GM23338 (cell line): Measurements from ENCODE around the gene ATOH8. TPM values are rescaled to one million over a fixed set of nuclear protein-coding genes. Genes with fewer than 3 reads are reported as not detected.

Experiments
- ATAC-seq: fragments of 200-7000 bp; cut with Tn5 transposase; 3 replicates; pipeline ENCODE4 v1.9.1; 2020
- DNase-seq: peaks from one replicate; pipeline ENCODE4 v3.0.0-alpha.2; 2015; ENCODE audit warnings: low spot score
- H2AFZ ChIP-seq: fragments of 200-600 bp; sonication (generic); 2 replicates; pipeline ENCODE4 v1.8.0; 2016; ENCODE audit warnings: antibody characterized with exemption, mild to moderate bottlenecking, moderate library complexity
- H3F3A ChIP-seq: fragments of 200-600 bp; sonication (generic); replicated peaks from 2 replicates; pipeline ENCODE4 v1.8.0; 2017; ENCODE audit warnings: antibody characterized with exemption, mixed run types, low read depth
- H3K27ac ChIP-seq: fragments of 200-600 bp; sonication (generic); 2 replicates; pipeline ENCODE4 v1.6.1; 2016; ENCODE audit warnings: low read depth
- H3K27me3 ChIP-seq: fragments of 200-600 bp; sonication (generic); 2 replicates; pipeline ENCODE4 v1.8.0; 2016; ENCODE audit warnings: mild to moderate bottlenecking, mixed run types, moderate library complexity; ENCODE audit not compliant: insufficient read depth
- H3K36me3 ChIP-seq: fragments of 200-600 bp; sonication (generic); 2 replicates; pipeline ENCODE4 v1.8.0; 2016; ENCODE audit warnings: mild to moderate bottlenecking; ENCODE audit not compliant: insufficient read depth
- H3K4me1 ChIP-seq: fragments of 200-600 bp; sonication (generic); 2 replicates; pipeline ENCODE4 v1.8.0; 2016; ENCODE audit warnings: mild to moderate bottlenecking, moderate library complexity; ENCODE audit not compliant: insufficient read depth
- H3K4me2 ChIP-seq: fragments of 200-600 bp; sonication (generic); 2 replicates; pipeline ENCODE4 v1.7.1; 2017; ENCODE audit warnings: mixed run types
- H3K4me3 ChIP-seq: fragments of 200-600 bp; sonication (generic); 2 replicates; pipeline ENCODE4 v1.6.1; 2016; ENCODE audit warnings: mixed run types
- H3K79me2 ChIP-seq: fragments of 200-600 bp; sonication (generic); replicated peaks from 2 replicates; pipeline ENCODE4 v1.8.0; 2017; ENCODE audit warnings: mild to moderate bottlenecking; ENCODE audit not compliant: insufficient read depth
- H3K9me2 ChIP-seq: fragments of 200-600 bp; sonication (generic); 2 replicates; pipeline ENCODE4 v1.8.0; 2017; ENCODE audit not compliant: insufficient read depth
- H4K20me1 ChIP-seq: fragments of 200-600 bp; sonication (generic); replicated peaks from 2 replicates; pipeline ENCODE4 v1.8.0; 2017; ENCODE audit warnings: mild to moderate bottlenecking; ENCODE audit not compliant: insufficient read depth
- H3K27ac Mint-ChIP-seq: 2 replicates; pipeline ENCODE4 v1.8.0; 2020; ENCODE audit warnings: inconsistent platforms, mild to moderate bottlenecking, moderate library complexity, mixed read lengths
- H3K27me3 Mint-ChIP-seq: 3 replicates; pipeline ENCODE4 v1.8.0; 2022; ENCODE audit warnings: low read depth, mild to moderate bottlenecking, moderate library complexity, mixed read lengths, inconsistent platforms; ENCODE audit not compliant: insufficient read depth, poor library complexity
- H3K36me3 Mint-ChIP-seq: 3 replicates; pipeline ENCODE4 v1.8.0; 2021; ENCODE audit warnings: low read depth, mild to moderate bottlenecking, inconsistent platforms, moderate library complexity, mixed read lengths
- H3K4me1 Mint-ChIP-seq: 3 replicates; pipeline ENCODE4 v1.8.0; 2020; ENCODE audit warnings: mild to moderate bottlenecking, inconsistent platforms, mixed read lengths
- H3K4me3 Mint-ChIP-seq: 3 replicates; pipeline ENCODE4 v1.8.0; 2021; ENCODE audit warnings: moderate library complexity, mild to moderate bottlenecking, inconsistent platforms, mixed read lengths
- H3K9me3 Mint-ChIP-seq: 3 replicates; pipeline ENCODE4 v1.8.0; 2020; ENCODE audit warnings: moderate library complexity, mild to moderate bottlenecking, inconsistent platforms, mixed read lengths
- CREB1 ChIP-seq: fragments of 250-450 bp; sonication (Bioruptor Pico); IDR thresholded peaks from 2 replicates; pipeline ENCODE4 v1.5.0; 2020; ENCODE audit warnings: low read depth, mild to moderate bottlenecking, moderate library complexity
- EZH2 ChIP-seq: fragments of 200-600 bp; sonication (generic); IDR thresholded peaks from one replicate; pipeline ENCODE4 v1.8.0; 2017; ENCODE audit warnings: antibody characterized with exemption, mild to moderate bottlenecking, low read depth; ENCODE audit not compliant: unreplicated experiment
- EZH2phosphoT487 ChIP-seq: fragments of 200-600 bp; sonication (generic); IDR thresholded peaks from one replicate; pipeline ENCODE4 v1.8.1; 2018; ENCODE audit warnings: antibody characterized with exemption; ENCODE audit not compliant: unreplicated experiment
- JUNB ChIP-seq: IDR thresholded peaks from one replicate; pipeline ENCODE4 v1.6.1; 2016; ENCODE audit warnings: antibody characterized with exemption; ENCODE audit not compliant: unreplicated experiment
- NANOG ChIP-seq: IDR thresholded peaks from 2 replicates; pipeline ENCODE4 v1.6.1; 2016; ENCODE audit warnings: antibody characterized with exemption, borderline replicate concordance
- POLR2AphosphoS5 ChIP-seq: IDR thresholded peaks from 2 replicates; pipeline ENCODE4 v1.6.1; 2016; ENCODE audit warnings: antibody characterized with exemption, low read depth
- REST ChIP-seq: IDR thresholded peaks from one replicate; pipeline ENCODE4 v1.6.1; 2018; ENCODE audit warnings: antibody characterized with exemption; ENCODE audit not compliant: unreplicated experiment
- STAT1 ChIP-seq: IDR thresholded peaks from one replicate; pipeline ENCODE4 v1.6.1; 2016; ENCODE audit warnings: antibody characterized with exemption; ENCODE audit not compliant: unreplicated experiment
- ZNF114 ChIP-seq: fragments of 250-450 bp; sonication (Bioruptor Pico); IDR thresholded peaks from 2 replicates; pipeline ENCODE4 v1.5.0; 2020; ENCODE audit warnings: mild to moderate bottlenecking, moderate library complexity
- ZNF331 ChIP-seq: fragments of 250-450 bp; sonication (Bioruptor Pico); IDR thresholded peaks from 2 replicates; pipeline ENCODE4 v1.5.0; 2020; ENCODE audit warnings: low read depth, mild to moderate bottlenecking, moderate library complexity
- polyA plus RNA-seq: library from polyadenylated mRNA; unstranded; fragments of >200 nt; fragmentation: Nextera tagmentation; extraction: Ambion mirVana; gene quantifications from 2 replicates; pipeline ENCODE4 v1.2.1, GENCODE V29; 2016
- total RNA-seq: library from RNA; depleted of rRNA; stranded (reverse); fragments of >200 nt; shearing (Covaris generic); gene quantifications from 2 replicates; pipeline ENCODE4 v1.2.3, GENCODE V29; 2014
- TF ChIP-seq, protein P1 (sequence below): fragments of 250-450 bp; sonication (Bioruptor Pico); IDR thresholded peaks from 2 replicates; pipeline ENCODE4 v1.5.0; 2020; ENCODE audit warnings: mild to moderate bottlenecking, moderate library complexity
- TF ChIP-seq, protein P2 (sequence below), 2 experiments: fragments of 200-600 bp in 1 of 2; sonication (generic) in 1 of 2; conservative IDR thresholded peaks; 2 replicates each; pipeline versions ENCODE4 v1.5.1 to v1.6.1; 2016 to 2017; ENCODE audit warnings: antibody characterized with exemption in 2 of 2, low read depth in 2 of 2, mild to moderate bottlenecking in 2 of 2, moderate library complexity in 1 of 2
- TF ChIP-seq, protein P3 (sequence below): IDR thresholded peaks from 2 replicates; pipeline ENCODE4 v1.6.1; 2016; ENCODE audit warnings: antibody characterized with exemption

The ATOH8 gene
- total and polyA plus RNA-seq, 2 experiments from 2014 or later = 0.11 to 0.97 TPM

DNA sequence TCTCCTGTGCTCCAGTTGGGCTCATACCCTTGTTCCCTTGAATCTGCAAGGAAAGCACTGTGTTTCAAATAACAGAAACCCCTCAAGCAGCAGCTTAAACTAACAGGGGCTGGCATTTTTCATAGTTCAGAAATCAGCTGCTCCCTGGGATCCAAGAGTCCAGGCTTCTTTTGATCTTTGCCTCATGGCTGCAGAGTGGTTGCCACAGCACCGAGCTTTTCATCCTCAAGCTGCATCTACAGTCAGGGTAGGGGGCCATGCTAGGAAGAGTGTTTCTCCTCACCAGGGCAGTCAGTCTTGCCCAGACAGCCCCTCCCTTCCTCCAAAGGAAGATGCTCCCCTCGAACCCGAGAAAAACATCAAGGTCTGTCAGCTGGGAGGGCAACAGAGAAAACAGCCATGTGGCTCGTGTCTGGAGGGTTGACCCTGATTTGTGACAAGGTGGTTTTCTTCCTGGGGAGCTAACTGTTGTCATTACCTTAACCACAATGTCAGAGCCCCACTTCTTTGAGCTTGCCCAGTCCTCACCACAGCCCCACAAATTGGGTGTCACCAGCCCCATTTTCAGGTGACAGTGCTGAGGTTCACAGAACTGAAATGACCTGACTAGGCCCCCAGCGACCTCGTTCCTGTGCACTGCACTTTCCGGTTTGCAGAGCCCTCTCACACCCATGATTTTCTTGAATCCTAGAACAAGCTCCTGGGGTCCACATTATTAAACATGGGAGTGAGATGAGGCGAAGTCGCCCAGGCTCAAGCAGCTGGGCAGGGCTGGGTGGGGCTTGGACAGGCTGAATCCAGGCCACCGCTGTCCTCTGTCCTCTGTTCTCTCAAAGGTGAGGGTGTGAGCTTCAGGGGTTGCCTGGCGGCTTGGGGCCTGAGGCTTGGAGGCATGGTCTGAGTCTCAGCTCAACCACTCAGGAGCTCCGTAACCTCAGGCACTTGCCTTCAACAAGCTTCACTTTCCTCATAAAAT is 21.9 kb downstream of the ATOH8 start:
- DNase-seq (no peak), ATAC-seq (no peak)
- no peak overlapping the region for H3K27ac Mint-ChIP-seq
- no peak overlapping the region for H3K27ac ChIP-seq
- no peaks in the 10 kb centered on the region for H3K9me3 Mint-ChIP-seq
- H3F3A ChIP-seq = no peaks in the 10 kb centered on the region
- peaks cover 24% of the 10 kb centered on the region for H3K27me3 Mint-ChIP-seq
- H3K4me3 Mint-ChIP-seq = no peak overlapping the region
- no peak overlapping the region for H2AFZ ChIP-seq
- no peaks in the 10 kb centered on the region for H3K36me3 ChIP-seq
- H3K4me1 Mint-ChIP-seq = peaks cover 44% of the 10 kb centered on the region
- H3K79me2 ChIP-seq = no peaks in the 10 kb centered on the region
- H3K27me3 ChIP-seq = peaks cover 25% of the 10 kb centered on the region
- H3K4me3 ChIP-seq = no peak overlapping the region
- no peaks in the 10 kb centered on the region for H3K9me2 ChIP-seq
- TF ChIP-seq ZNF331 (CRISPR knock-in tag) = no peak
- TF ChIP-seq STAT1 = no peak
- TF ChIP-seq POLR2AphosphoS5 = no peak
- no peak for TF ChIP-seq CREB1 (CRISPR knock-in tag)
- TF ChIP-seq, protein P1, sequence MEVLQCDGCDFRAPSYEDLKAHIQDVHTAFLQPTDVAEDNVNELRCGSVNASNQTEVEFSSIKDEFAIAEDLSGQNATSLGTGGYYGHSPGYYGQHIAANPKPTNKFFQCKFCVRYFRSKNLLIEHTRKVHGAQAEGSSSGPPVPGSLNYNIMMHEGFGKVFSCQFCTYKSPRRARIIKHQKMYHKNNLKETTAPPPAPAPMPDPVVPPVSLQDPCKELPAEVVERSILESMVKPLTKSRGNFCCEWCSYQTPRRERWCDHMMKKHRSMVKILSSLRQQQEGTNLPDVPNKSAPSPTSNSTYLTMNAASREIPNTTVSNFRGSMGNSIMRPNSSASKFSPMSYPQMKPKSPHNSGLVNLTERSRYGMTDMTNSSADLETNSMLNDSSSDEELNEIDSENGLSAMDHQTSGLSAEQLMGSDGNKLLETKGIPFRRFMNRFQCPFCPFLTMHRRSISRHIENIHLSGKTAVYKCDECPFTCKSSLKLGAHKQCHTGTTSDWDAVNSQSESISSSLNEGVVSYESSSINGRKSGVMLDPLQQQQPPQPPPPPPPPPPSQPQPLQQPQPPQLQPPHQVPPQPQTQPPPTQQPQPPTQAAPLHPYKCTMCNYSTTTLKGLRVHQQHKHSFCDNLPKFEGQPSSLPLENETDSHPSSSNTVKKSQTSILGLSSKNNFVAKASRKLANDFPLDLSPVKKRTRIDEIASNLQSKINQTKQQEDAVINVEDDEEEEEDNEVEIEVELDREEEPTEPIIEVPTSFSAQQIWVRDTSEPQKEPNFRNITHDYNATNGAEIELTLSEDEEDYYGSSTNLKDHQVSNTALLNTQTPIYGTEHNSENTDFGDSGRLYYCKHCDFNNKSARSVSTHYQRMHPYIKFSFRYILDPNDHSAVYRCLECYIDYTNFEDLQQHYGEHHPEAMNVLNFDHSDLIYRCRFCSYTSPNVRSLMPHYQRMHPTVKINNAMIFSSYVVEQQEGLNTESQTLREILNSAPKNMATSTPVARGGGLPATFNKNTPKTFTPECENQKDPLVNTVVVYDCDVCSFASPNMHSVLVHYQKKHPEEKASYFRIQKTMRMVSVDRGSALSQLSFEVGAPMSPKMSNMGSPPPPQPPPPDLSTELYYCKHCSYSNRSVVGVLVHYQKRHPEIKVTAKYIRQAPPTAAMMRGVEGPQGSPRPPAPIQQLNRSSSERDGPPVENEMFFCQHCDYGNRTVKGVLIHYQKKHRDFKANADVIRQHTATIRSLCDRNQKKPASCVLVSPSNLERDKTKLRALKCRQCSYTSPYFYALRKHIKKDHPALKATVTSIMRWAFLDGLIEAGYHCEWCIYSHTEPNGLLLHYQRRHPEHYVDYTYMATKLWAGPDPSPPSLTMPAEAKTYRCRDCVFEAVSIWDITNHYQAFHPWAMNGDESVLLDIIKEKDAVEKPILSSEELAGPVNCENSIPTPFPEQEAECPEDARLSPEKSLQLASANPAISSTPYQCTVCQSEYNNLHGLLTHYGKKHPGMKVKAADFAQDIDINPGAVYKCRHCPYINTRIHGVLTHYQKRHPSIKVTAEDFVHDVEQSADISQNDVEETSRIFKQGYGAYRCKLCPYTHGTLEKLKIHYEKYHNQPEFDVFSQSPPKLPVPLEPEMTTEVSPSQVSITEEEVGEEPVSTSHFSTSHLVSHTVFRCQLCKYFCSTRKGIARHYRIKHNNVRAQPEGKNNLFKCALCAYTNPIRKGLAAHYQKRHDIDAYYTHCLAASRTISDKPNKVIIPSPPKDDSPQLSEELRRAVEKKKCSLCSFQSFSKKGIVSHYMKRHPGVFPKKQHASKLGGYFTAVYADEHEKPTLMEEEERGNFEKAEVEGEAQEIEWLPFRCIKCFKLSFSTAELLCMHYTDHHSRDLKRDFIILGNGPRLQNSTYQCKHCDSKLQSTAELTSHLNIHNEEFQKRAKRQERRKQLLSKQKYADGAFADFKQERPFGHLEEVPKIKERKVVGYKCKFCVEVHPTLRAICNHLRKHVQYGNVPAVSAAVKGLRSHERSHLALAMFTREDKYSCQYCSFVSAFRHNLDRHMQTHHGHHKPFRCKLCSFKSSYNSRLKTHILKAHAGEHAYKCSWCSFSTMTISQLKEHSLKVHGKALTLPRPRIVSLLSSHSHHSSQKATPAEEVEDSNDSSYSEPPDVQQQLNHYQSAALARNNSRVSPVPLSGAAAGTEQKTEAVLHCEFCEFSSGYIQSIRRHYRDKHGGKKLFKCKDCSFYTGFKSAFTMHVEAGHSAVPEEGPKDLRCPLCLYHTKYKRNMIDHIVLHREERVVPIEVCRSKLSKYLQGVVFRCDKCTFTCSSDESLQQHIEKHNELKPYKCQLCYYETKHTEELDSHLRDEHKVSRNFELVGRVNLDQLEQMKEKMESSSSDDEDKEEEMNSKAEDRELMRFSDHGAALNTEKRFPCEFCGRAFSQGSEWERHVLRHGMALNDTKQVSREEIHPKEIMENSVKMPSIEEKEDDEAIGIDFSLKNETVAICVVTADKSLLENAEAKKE (CRISPR knock-in tag) = no peak
- TF ChIP-seq JUNB = no peak
- no peak for TF ChIP-seq REST
- TF ChIP-seq NANOG = no peak
- TF ChIP-seq, protein P2, sequence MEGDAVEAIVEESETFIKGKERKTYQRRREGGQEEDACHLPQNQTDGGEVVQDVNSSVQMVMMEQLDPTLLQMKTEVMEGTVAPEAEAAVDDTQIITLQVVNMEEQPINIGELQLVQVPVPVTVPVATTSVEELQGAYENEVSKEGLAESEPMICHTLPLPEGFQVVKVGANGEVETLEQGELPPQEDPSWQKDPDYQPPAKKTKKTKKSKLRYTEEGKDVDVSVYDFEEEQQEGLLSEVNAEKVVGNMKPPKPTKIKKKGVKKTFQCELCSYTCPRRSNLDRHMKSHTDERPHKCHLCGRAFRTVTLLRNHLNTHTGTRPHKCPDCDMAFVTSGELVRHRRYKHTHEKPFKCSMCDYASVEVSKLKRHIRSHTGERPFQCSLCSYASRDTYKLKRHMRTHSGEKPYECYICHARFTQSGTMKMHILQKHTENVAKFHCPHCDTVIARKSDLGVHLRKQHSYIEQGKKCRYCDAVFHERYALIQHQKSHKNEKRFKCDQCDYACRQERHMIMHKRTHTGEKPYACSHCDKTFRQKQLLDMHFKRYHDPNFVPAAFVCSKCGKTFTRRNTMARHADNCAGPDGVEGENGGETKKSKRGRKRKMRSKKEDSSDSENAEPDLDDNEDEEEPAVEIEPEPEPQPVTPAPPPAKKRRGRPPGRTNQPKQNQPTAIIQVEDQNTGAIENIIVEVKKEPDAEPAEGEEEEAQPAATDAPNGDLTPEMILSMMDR (conservative IDR thresholded peaks at IDR 0.05; ENCODE audit: low read depth in 2 of 2) = no peak
- TF ChIP-seq EZH2phosphoT487 = no peak
- TF ChIP-seq EZH2 = no peak
- TF ChIP-seq ZNF114 (CRISPR knock-in tag) = no peak
- TF ChIP-seq, protein P3, sequence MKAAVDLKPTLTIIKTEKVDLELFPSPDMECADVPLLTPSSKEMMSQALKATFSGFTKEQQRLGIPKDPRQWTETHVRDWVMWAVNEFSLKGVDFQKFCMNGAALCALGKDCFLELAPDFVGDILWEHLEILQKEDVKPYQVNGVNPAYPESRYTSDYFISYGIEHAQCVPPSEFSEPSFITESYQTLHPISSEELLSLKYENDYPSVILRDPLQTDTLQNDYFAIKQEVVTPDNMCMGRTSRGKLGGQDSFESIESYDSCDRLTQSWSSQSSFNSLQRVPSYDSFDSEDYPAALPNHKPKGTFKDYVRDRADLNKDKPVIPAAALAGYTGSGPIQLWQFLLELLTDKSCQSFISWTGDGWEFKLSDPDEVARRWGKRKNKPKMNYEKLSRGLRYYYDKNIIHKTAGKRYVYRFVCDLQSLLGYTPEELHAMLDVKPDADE = no peak
- H3K36me3 Mint-ChIP-seq = no peaks in the 10 kb centered on the region
- H4K20me1 ChIP-seq = no peaks in the 10 kb centered on the region
- H3K4me2 ChIP-seq = no peak overlapping the region
- H3K4me1 ChIP-seq = peaks cover 25% of the 10 kb centered on the region
